AG09319 (cell line): ENCODE measurements around the gene UBE3A.

Experiments
- DNase-seq: peaks from one replicate; pipeline ENCODE4 v3.0.0-alpha.2; 2010; ENCODE audit warnings: low read depth; ENCODE audit errors: extremely low read depth
- TF ChIP-seq, protein P1 (sequence below): IDR thresholded peaks from 2 replicates; pipeline ENCODE4 v1.5.1; 2011; ENCODE audit warnings: low read depth, mild to moderate bottlenecking, inconsistent platforms, low read length, moderate library complexity

Gene UBE3A

DNA sequence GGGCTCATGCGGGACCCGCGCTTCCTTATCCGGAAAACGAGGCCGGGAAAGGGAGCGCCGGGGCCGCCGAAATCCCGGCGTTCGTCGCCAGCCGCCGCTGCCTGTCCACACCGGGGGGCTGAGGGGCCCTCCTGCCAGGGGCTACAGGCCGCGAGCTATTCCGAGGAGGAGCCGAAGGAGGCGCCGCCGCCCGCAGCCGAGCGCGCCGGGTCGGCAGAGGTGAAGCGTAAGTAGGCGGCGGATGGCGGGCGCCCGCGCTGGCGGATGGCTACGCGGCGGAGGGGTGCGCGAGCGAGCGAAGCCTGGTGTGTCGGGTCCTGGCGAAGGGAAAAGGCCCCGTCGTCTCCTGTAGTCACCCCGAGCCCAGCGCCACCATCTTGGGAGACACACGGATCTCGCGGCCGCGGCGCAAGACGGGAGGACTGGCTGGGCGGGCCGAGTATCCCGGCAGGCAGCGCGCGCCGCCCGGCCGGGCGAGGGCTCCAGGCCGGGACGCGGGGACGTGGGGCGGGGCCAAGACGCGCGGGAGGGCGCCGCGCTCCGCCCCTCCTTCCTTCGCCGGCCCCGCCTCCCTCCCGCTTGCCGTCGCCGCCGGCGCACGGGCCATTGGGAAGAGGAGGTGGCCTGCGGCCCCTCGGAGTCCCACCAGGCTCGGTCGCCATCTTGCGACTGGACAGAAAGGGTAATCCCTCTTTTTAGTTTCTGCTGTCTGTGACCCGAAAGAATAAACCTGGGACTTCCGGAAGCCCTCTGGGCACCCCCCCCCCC is at the start of gene UBE3A:
UBE3A (minus strand) TSS at position 424 of the 768 bp plus-strand sequence. CDS start 29,917 bp downstream, outside the sequence.
- peak; percentile 86 for DNase-seq
- TF ChIP-seq, protein P1, sequence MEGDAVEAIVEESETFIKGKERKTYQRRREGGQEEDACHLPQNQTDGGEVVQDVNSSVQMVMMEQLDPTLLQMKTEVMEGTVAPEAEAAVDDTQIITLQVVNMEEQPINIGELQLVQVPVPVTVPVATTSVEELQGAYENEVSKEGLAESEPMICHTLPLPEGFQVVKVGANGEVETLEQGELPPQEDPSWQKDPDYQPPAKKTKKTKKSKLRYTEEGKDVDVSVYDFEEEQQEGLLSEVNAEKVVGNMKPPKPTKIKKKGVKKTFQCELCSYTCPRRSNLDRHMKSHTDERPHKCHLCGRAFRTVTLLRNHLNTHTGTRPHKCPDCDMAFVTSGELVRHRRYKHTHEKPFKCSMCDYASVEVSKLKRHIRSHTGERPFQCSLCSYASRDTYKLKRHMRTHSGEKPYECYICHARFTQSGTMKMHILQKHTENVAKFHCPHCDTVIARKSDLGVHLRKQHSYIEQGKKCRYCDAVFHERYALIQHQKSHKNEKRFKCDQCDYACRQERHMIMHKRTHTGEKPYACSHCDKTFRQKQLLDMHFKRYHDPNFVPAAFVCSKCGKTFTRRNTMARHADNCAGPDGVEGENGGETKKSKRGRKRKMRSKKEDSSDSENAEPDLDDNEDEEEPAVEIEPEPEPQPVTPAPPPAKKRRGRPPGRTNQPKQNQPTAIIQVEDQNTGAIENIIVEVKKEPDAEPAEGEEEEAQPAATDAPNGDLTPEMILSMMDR = peak; percentile 36

DNA sequence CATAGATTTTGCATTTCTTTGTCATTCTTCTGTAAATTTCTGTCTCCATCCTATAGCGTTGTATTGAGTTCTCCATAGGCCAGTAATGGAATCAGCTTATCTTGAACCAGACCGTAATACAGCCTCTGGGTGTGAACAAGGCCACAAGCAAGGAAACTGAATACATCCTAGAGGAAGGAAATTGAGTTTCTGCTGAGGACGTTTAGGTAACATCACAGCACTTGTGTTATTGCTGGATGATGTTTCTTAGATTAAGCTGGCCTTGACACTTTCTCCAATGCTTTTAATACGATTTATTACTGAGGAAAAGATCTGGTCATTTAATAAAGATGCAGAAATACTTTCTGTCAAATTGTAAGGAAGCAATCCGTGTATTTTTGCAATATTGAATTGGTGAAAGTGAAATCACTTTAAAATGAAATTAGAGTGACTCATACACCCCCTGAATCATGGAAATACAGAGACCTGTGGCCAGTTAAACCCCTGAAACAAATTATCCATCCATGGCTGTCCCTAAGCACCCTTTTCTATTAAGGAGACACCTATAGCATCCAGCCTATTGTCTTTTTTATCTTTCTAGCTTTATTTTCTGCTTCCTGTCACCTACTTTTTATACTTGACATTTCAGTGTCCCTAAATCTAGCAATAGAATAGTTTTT is 48.5 kb upstream of the UBE3A start:
- TF ChIP-seq, protein P1 = no peak

DNA sequence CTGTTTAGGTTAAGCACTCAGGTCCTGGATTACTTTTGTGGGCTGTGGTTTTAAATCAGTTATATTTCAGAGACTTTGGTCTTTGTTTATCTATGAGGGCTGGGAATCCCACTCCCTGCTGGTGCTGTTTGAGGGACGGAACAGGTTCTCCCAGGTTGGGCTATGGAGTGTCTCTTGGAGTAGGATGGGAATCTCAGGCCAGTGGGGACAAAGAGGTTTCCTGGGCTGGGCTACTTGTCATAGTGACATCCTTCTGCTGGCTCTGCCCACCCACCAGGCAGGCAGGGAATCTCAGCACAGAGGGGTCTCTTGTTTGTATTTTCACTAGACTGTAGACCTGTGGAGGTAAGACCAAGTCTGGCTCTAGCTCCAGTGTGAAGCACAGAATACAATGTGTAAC is 47.2 kb upstream of the UBE3A start:
- TF ChIP-seq, protein P1 = no peak
- DNase-seq = no peak

More for the DNA sequence above, 48.5 kb upstream of the UBE3A start:
- DNase-seq = no peak

DNA sequence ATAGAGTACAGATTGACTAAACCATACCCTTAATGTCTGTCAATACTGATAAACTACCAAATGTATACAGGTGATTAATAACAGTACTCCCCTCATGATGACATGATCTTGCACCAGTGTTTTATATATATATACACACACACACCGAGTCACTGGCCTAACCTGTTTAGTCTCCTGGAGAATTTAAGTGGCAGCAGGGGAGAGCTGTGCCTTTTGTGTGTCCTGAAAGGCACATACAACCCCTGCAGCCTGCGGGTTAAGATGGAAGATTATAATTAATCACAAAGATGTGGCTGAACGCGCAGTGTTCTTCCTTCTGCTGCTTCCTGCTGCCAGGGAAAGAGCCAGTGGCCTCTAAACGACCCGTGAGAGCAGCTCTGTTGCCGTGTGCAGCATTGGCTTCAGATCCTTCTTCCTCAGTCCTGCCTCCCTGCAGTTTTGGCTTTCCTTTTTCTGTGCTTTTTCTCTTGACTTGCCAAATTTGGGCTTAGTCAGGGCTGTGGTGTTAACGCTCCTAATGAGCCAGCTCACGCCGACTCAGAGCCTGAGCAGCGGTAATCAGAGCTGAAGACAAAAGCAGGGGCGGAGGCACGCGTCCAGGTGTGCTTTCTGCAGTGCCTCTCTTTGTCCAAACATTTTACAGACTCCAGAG is 42.5 kb upstream of the UBE3A start:
- TF ChIP-seq, protein P1 = no peak

DNA sequence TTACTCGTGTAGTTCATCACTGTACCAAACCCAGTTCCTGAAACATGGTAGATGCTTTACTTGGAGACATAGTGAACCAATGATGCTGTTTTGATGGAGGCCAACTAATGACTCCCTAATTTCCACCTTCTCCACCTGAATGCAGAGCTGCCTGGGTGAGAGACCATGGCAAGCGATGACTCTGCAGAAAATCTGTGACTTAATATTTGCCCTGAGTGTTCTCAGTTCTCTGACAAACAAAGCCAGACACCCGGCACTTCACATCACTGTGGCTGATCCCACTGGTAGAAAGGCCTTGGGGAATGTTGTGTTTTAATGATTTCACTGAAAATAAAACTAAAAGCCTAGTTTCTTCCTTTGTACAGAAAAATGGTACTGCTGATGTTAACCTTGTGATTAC is 39.5 kb upstream of the UBE3A start:
- no peak for DNase-seq
- TF ChIP-seq, protein P1 = no peak

More for the DNA sequence above, 42.5 kb upstream of the UBE3A start:
- no peak for DNase-seq

DNA sequence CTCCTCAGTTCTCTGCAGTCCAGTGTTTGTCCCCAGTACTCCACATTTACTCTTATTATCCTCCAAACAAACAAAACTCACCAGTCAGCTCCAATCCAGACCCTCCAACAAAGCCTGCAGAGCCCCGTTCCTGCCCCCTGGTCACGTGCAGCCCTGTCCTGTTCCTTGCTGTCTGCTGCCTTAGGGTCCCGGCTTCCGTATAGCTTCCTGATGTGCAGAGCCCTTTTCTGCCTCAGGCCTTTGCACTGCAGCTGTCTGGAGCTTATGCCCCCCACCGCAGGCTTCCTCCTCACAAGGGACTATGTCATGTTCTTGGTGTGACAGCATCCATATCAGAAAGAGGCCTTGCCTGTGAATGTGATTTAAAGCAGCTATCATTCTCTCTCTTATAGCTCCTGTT is 39.0 kb upstream of the UBE3A start:
- TF ChIP-seq, protein P1 = no peak
- no peak for DNase-seq

DNA sequence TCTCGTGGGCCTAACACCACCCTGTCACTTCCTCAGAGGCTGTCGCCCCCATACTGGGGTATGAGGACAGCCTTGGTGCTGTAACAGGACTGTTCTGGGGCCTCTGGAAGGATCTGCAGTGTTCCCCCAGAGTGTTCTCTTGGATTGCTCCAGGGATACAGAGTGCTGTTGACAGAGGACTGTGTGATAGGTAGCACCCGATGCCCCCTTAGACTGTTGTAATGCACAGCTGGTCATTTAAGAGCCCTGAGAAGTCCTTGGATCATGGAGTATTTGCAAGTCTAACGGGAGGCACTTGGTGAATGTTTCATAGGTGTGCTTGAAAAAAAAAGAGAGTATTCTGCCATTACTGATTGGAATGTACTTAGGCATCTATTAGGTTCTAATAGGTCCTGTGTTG is 35.4 kb upstream of the UBE3A start:
- no peak for DNase-seq
- TF ChIP-seq, protein P1 = no peak
